GM13977 (cell line): ENCODE data around the gene VMAC.

Source experiments
- DNase-seq: peaks from one replicate; pipeline ENCODE4 v3.0.0; 2012; ENCODE audit warnings: low spot score
- in situ Hi-C: fragments of 300-500 bp; cut with MboI; formaldehyde crosslinking; loops from one replicate; pipeline ENCODE4 v1.12.0; 2022; ENCODE audit warnings: low sequenced_read_pairs, low pct_unique_long_range_greater_than_20kb, mixed read lengths, inconsistent platforms; ENCODE audit not compliant: unreplicated experiment
- TF ChIP-seq, protein P1 (sequence below): IDR thresholded peaks from 2 replicates; pipeline ENCODE4 v1.5.1; 2012; ENCODE audit warnings: mild to moderate bottlenecking, control low read depth; ENCODE audit not compliant: insufficient read depth; ENCODE audit errors: extremely low read depth, missing control alignments

The VMAC gene

DNA sequence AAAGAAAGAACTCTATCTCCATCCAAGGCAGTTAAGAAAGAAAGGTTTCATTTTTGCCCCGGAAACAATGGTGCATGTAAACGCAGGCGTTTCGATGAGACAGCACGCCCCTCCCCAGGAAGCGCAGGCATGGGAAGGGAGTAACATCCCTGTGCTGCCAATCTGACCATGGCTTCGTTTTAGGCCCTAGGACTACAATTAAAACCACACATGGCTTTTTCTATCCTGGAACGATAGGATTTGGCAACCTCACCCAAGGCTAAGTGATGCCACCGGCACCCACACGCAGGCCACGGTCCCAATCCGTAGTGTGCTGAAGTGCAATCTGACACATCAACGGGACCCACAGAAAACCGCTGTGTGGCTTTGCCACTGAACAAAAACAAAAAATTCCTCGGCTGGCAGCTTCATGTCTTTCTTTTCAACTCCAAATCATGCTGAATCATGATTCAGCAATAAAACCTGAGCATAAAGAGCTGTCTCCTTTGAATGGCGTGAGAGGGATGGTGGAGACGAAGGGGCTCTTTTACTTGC, 49.1 kb downstream of the VMAC start:
- no peak for DNase-seq
- in situ Hi-C loops = no loop called here
- TF ChIP-seq, protein P1, sequence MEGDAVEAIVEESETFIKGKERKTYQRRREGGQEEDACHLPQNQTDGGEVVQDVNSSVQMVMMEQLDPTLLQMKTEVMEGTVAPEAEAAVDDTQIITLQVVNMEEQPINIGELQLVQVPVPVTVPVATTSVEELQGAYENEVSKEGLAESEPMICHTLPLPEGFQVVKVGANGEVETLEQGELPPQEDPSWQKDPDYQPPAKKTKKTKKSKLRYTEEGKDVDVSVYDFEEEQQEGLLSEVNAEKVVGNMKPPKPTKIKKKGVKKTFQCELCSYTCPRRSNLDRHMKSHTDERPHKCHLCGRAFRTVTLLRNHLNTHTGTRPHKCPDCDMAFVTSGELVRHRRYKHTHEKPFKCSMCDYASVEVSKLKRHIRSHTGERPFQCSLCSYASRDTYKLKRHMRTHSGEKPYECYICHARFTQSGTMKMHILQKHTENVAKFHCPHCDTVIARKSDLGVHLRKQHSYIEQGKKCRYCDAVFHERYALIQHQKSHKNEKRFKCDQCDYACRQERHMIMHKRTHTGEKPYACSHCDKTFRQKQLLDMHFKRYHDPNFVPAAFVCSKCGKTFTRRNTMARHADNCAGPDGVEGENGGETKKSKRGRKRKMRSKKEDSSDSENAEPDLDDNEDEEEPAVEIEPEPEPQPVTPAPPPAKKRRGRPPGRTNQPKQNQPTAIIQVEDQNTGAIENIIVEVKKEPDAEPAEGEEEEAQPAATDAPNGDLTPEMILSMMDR = no peak

DNA sequence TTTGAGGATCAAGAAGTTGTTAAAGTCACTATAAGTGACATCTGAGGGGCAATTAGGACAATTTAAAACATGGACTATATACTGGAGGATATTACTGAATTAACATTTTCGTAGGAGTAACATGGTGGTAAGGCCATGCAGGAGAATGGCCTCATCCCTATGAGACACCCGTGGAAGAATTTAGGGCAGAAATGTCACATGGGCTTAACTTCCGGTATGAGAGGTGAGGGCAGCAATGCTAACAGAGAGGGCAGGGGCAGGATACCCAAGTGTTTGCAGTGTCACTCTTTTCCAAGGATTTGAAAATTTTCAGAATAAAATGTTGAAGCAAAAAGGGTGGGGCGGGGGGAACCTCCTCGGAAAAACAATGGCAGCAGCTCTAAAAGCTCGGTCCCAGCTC, 49.6 kb downstream of the VMAC start:
- TF ChIP-seq, protein P1 = no peak
- no peak for DNase-seq
- in situ Hi-C loops = no loop called here

DNA sequence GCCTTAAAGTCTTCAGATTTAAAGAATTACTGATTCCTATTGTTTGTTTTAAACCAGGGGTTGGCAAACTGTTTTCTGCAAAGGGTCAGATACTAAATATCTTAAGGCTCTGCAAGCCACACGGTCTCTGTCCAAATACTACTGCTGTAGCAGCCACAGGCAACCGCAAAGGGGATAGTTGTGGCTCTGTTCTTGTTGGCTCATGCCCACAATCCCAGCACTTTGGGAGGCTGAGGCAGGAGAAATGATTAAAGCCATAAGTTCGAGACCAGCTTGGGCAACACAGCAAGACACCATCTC, 50.9 kb downstream of the VMAC start:
- DNase-seq = no peak
- in situ Hi-C loops = no loop called here
- TF ChIP-seq, protein P1 = no peak

DNA sequence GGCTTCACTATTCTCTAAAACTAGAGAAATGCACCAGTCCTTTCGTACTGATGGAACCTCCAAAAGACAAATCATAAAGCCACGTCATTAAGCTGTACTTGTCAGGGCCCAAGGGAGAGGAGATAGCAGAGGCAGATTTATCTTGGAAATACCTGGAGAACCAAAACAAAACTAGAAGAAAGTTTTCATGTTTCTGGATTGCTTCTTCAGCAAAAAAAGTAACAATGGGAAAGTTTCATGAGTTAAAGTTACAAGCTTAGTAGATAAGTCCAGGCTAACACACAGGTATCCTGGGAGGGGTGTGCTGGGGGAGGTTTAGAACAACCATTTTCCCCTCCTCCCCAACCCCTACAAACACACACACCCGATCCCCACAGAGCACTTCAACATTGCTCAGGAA, 51.7 kb downstream of the VMAC start:
- in situ Hi-C loops = no loop called here
- DNase-seq = no peak
- TF ChIP-seq, protein P1 = no peak

DNA sequence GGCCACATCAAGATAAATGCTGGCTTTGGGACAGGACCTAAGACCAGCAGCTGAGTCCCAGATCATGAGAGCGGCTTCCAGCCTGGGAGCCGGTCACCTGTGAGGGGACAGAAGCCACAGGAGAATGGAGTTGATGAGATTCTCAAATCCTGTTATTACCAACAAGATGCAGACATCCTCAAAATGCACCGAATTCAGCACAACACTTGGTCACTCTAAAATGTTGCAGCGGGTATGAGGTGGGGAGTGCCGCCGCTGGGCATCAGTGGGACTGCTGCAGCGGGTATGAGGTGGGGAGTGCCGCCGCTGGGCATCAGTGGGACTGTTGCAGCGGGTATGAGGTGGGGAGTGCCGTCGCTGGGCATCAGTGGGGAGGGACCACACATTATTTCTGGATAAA, 52.1 kb downstream of the VMAC start:
- in situ Hi-C loops = no loop called here
- DNase-seq = no peak
- TF ChIP-seq, protein P1 = no peak

DNA sequence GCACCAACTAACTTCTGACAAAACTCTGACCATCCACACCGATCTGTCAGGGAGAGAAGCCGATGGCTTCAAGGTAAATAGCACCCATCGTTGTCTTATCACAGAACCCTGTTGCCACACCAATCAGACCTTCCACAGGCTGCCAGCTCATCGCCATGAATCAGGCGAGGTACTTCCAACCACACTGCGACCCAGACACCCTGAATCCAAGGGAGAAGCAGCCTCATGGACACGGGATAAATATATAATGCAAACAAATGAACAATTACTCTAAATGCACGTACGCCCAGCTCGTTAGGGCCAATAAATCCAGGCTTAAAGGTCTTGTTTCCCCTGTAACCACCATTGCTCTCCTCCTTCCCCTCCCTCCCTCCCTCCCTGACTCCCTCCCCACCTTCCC, 52.5 kb downstream of the VMAC start:
- TF ChIP-seq, protein P1 = no peak
- DNase-seq = no peak

More for the DNA sequence above, 52.5 kb downstream of the VMAC start:
- in situ Hi-C loops = no loop called here
